Thyroid gland (tissue), 4 donors: ENCODE data around the gene RIMBP2. TPM values are rescaled to one million over a fixed set of nuclear protein-coding genes. Genes with fewer than 3 reads are reported as not detected.

ENCODE experiments used
- DNase-seq, 2 donors: peaks; one replicate each; pipeline ENCODE4 v3.0.0-alpha.2; 2019
- H3K27ac ChIP-seq, 3 donors: fragments of 200-600 bp; sonication (generic); 1 replicate in 2 of 3; 2 replicates in 1 of 3; pipeline ENCODE4 v1.5.1; 2016 to 2019; ENCODE audit warnings: mild to moderate bottlenecking in 1 of 3, moderate library complexity in 1 of 3
- H3K27me3 ChIP-seq: fragments of 200-600 bp; sonication (generic); one replicate; pipeline ENCODE4 v1.5.1; 2019
- H3K36me3 ChIP-seq, 2 donors: fragments of 200-600 bp; sonication (generic); one replicate each; pipeline ENCODE4 v1.5.1; 2016 to 2019
- H3K4me1 ChIP-seq, 2 donors: fragments of 200-600 bp; sonication (generic); one replicate each; pipeline ENCODE4 v1.5.1; 2017 to 2019
- H3K4me3 ChIP-seq, 3 donors: fragments of 200-600 bp; sonication (generic); replicated peaks in 1 of 3; 1 replicate in 2 of 3; 2 replicates in 1 of 3; pipeline ENCODE4 v1.5.1; 2016; ENCODE audit warnings: mild to moderate bottlenecking in 1 of 3
- H3K9me3 ChIP-seq: fragments of 200-600 bp; sonication (generic); one replicate; pipeline ENCODE4 v1.5.1; 2017
- CTCF ChIP-seq, 6 experiments: fragments of 200-600 bp in 3 of 6; fragments of 450-650 bp in 3 of 6; sonication (generic) in 3 of 6; IDR thresholded peaks; one replicate each; pipeline ENCODE4 v1.5.1; 2016 to 2019; ENCODE audit warnings: antibody characterized with exemption in 6 of 6, mild to moderate bottlenecking in 2 of 6, inconsistent platforms in 1 of 6, moderate library complexity in 1 of 6
- POLR2A ChIP-seq, 2 donors: fragments of 450-650 bp; IDR thresholded peaks; one replicate each; pipeline ENCODE4 v1.6.1; 2017; ENCODE audit warnings: antibody characterized with exemption in 2 of 2, mild to moderate bottlenecking in 2 of 2, moderate library complexity in 1 of 2
- WGBS, 2 donors: methylation state at CpG; one replicate each; pipeline ENCODE4 v1.1.5; 2017; 5-methylcytosine and 5-hydroxymethylcytosine counted together
- intact Hi-C: fragments of 100-400 bp; cut with DNase I; formaldehyde crosslinking; loops from one replicate; pipeline ENCODE4 v1.15.1; 2023
- total RNA-seq, 4 donors: library from RNA; depleted of rRNA; stranded (reverse); fragments of >200 nt; gene quantifications; one replicate each; pipeline ENCODE4 v1.2.3, GENCODE V29; 2016

The RIMBP2 gene
- total RNA-seq, 4 donors from 2014 or later, result 0.11 to 2.2 (median 0.63) TPM

GRCh38 chr12:130493951-130494350, 222.1 kb downstream of the RIMBP2 start:
- Histone ChIP-seq H3K27ac (no peak overlapping the region), H3K27me3 (no peaks in the 10 kb centered on the region), H3K9me3 (no peaks in the 10 kb centered on the region), H3K36me3 (no peaks in the 10 kb centered on the region), H3K4me1 (peaks cover 16 to 33% of the 10 kb centered on the region in 2 donors), H3K4me3 (no peak overlapping the region)
- WGBS, 2 donors, result 82 to 92% methylated on average over 8 to 13 of the region's 13 CpGs
- TF ChIP-seq CTCF (IDR thresholded peaks at IDR 0.05), result no peak
- no peak for TF ChIP-seq POLR2A (IDR thresholded peaks at IDR 0.05)
- DNase-seq, result no peak
- intact Hi-C loops, result no loop called here

- Histone ChIP-seq H3K9me3 (no peaks in the 10 kb centered on the region), H3K27ac (no peak overlapping the region), H3K4me1 (peaks cover 2 to 12% of the 10 kb centered on the region in 2 donors), H3K4me3 (no peak overlapping the region), H3K27me3 (no peaks in the 10 kb centered on the region), H3K36me3 (no peaks in the 10 kb centered on the region)
- TF ChIP-seq CTCF (IDR thresholded peaks at IDR 0.05) (no peak), POLR2A (IDR thresholded peaks at IDR 0.05) (no peak)
- intact Hi-C loops, result no loop called here
- peak; percentile 23 to 33 for DNase-seq
- whole genome bisulfite sequencing, 2 donors, result 37 to 45% methylated on average over 24 to 28 of the region's 32 CpGs
Observed at GRCh38 chr12:130491421-130492357, 224.4 kb downstream of the RIMBP2 start.

- 91 to 93% methylated on average over 10 of the region's 10 CpGs for WGBS, 2 donors
- no peak overlapping the region for H3K4me3 ChIP-seq
- no peaks in the 10 kb centered on the region for H3K36me3 ChIP-seq
- peaks cover 2 to 9% of the 10 kb centered on the region in 2 donors for H3K4me1 ChIP-seq
- H3K27ac ChIP-seq, result no peak overlapping the region
- DNase-seq, result no peak
- intact Hi-C loops, result no loop called here
- no peaks in the 10 kb centered on the region for H3K27me3 ChIP-seq
- no peaks in the 10 kb centered on the region for H3K9me3 ChIP-seq
- no peak for TF ChIP-seq CTCF (IDR thresholded peaks at IDR 0.05)
- TF ChIP-seq POLR2A (IDR thresholded peaks at IDR 0.05), result no peak
Observed at GRCh38 chr12:130490674-130491073, 225.4 kb downstream of the RIMBP2 start.

- Histone ChIP-seq H3K36me3 (no peaks in the 10 kb centered on the region), H3K9me3 (no peaks in the 10 kb centered on the region), H3K4me1 (peaks cover 2 to 9% of the 10 kb centered on the region in 2 donors), H3K27ac (no peak overlapping the region), H3K27me3 (no peaks in the 10 kb centered on the region), H3K4me3 (no peak overlapping the region)
- intact Hi-C loops, result no loop called here
- no peak for TF ChIP-seq CTCF (IDR thresholded peaks at IDR 0.05)
- no peak for TF ChIP-seq POLR2A (IDR thresholded peaks at IDR 0.05)
- 94 to 95% methylated on average over 7 of the region's 7 CpGs for WGBS, 2 donors
- no peak for DNase-seq
Observed at GRCh38 chr12:130489293-130489692, 226.8 kb downstream of the RIMBP2 start.

GRCh38 chr12:130488358-130488710, 227.8 kb downstream of the RIMBP2 start:
- no peak overlapping the region for H3K27ac ChIP-seq
- H3K4me3 ChIP-seq, result no peak overlapping the region
- no peak for TF ChIP-seq CTCF (IDR thresholded peaks at IDR 0.05)
- TF ChIP-seq POLR2A (IDR thresholded peaks at IDR 0.05), result no peak
- peaks cover 2 to 9% of the 10 kb centered on the region in 2 donors for H3K4me1 ChIP-seq
- no peaks in the 10 kb centered on the region for H3K27me3 ChIP-seq
- no peak for DNase-seq
- intact Hi-C loops, result no loop called here
- H3K36me3 ChIP-seq, result no peaks in the 10 kb centered on the region
- H3K9me3 ChIP-seq, result no peaks in the 10 kb centered on the region
- 78 to 90% methylated on average over 5 of the region's 5 CpGs for WGBS, 2 donors
